ENCODE measurements around the gene CCL11. TPM values are rescaled to one million over a fixed set of nuclear protein-coding genes. Genes with fewer than 3 reads are reported as not detected.

CCL11 gene
- total and polyA plus RNA-seq, 4 donors: not detected

DNA sequence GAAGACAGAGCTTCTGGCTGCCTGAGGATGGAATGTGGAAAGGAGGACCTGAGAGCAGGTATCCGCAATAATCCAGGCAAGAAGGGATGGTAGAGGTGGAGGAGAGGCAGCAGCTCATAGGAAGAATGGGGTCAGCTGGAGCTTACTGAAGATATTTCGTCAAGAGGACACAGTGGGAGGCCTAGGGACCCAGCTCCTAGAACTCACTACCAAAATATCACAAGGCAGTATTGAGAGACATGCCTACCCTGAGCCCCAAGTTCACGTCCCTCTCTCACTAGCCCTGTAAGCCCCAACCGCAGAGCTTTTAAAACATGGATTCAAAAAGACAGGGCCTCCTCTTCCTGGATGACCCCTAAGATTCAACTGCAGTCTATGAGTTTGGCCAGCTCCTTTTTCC lies 19.5 kb downstream of the CCL11 start:
- H3K27me3 ChIP-seq (ENCODE audit: control insufficient read depth in 4 of 4, insufficient read depth in 4 of 4, low read length in 3 of 4): no peaks in the 10 kb centered on the region
- 91% methylated on average over 4 of the region's 4 CpGs for WGBS

DNA sequence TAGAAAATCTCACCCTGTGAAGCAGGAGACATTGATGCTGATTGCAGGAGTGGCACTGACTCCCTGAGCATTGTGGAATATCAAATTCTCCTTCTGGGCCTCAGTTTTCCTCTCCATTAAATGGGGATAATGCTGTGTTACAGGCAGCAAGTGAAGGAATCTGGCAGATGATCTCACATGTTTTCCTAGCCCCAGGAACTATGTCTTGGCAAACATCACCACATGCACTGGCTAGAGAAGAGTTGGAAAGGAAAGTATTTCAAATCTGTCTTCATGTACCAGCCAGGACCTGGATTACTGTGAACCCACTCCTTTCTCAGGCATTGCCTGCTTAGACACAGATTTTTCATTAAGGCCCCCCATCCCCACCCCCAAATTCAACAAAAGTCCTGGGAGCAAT lies 20.1 kb downstream of the CCL11 start:
- no peak for DNase-seq (ENCODE audit: low spot score)
- Histone ChIP-seq H3K9ac (ENCODE audit: low read depth in 1 of 2, low read length in 2 of 2) (no peak overlapping the region), H3K9me3 (ENCODE audit: control insufficient read depth in 4 of 4, low read length in 3 of 4) (no peaks in the 10 kb centered on the region), H3K27me3 (ENCODE audit: control insufficient read depth in 4 of 4, insufficient read depth in 4 of 4, low read length in 3 of 4) (no peaks in the 10 kb centered on the region), H3K4me1 (ENCODE audit: control insufficient read depth in 4 of 4, insufficient read depth in 4 of 4, low read length in 3 of 4) (no peaks in the 10 kb centered on the region), H3K27ac (ENCODE audit: low read depth in 1 of 2, low read length in 2 of 2) (no peak overlapping the region), H3K4me3 (ENCODE audit: low read depth in 1 of 3, low read length in 3 of 3) (no peak overlapping the region), H3K36me3 (ENCODE audit: control insufficient read depth in 4 of 4, insufficient read depth in 3 of 4, low read depth in 1 of 4, low read length in 3 of 4) (no peaks in the 10 kb centered on the region)
- TF ChIP-seq, protein P1, sequence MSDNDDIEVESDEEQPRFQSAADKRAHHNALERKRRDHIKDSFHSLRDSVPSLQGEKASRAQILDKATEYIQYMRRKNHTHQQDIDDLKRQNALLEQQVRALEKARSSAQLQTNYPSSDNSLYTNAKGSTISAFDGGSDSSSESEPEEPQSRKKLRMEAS (IDR thresholded peaks at IDR 0.05): no peak
- TF ChIP-seq HNF4A (conservative IDR thresholded peaks at IDR 0.05): no peak
- no peak for TF ChIP-seq FOXA1 (IDR thresholded peaks at IDR 0.05)
- TF ChIP-seq, protein P2, sequence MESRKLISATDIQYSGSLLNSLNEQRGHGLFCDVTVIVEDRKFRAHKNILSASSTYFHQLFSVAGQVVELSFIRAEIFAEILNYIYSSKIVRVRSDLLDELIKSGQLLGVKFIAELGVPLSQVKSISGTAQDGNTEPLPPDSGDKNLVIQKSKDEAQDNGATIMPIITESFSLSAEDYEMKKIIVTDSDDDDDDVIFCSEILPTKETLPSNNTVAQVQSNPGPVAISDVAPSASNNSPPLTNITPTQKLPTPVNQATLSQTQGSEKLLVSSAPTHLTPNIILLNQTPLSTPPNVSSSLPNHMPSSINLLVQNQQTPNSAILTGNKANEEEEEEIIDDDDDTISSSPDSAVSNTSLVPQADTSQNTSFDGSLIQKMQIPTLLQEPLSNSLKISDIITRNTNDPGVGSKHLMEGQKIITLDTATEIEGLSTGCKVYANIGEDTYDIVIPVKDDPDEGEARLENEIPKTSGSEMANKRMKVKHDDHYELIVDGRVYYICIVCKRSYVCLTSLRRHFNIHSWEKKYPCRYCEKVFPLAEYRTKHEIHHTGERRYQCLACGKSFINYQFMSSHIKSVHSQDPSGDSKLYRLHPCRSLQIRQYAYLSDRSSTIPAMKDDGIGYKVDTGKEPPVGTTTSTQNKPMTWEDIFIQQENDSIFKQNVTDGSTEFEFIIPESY (IDR thresholded peaks at IDR 0.05): no peak
- TF ChIP-seq, protein P3, sequence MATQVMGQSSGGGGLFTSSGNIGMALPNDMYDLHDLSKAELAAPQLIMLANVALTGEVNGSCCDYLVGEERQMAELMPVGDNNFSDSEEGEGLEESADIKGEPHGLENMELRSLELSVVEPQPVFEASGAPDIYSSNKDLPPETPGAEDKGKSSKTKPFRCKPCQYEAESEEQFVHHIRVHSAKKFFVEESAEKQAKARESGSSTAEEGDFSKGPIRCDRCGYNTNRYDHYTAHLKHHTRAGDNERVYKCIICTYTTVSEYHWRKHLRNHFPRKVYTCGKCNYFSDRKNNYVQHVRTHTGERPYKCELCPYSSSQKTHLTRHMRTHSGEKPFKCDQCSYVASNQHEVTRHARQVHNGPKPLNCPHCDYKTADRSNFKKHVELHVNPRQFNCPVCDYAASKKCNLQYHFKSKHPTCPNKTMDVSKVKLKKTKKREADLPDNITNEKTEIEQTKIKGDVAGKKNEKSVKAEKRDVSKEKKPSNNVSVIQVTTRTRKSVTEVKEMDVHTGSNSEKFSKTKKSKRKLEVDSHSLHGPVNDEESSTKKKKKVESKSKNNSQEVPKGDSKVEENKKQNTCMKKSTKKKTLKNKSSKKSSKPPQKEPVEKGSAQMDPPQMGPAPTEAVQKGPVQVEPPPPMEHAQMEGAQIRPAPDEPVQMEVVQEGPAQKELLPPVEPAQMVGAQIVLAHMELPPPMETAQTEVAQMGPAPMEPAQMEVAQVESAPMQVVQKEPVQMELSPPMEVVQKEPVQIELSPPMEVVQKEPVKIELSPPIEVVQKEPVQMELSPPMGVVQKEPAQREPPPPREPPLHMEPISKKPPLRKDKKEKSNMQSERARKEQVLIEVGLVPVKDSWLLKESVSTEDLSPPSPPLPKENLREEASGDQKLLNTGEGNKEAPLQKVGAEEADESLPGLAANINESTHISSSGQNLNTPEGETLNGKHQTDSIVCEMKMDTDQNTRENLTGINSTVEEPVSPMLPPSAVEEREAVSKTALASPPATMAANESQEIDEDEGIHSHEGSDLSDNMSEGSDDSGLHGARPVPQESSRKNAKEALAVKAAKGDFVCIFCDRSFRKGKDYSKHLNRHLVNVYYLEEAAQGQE (IDR thresholded peaks at IDR 0.05): no peak
- no peak for TF ChIP-seq RXRA (IDR thresholded peaks at IDR 0.05)

More for the DNA sequence above, 19.5 kb downstream of the CCL11 start:
- no peaks in the 10 kb centered on the region for H3K4me1 ChIP-seq (ENCODE audit: control insufficient read depth in 4 of 4, insufficient read depth in 4 of 4, low read length in 3 of 4)
- TF ChIP-seq RAD21 (IDR thresholded peaks at IDR 0.05) (no peak), HNF4A (conservative IDR thresholded peaks at IDR 0.05) (no peak), NR2F2 (IDR thresholded peaks at IDR 0.05) (no peak), RXRA (IDR thresholded peaks at IDR 0.05) (no peak), FOXA1 (IDR thresholded peaks at IDR 0.05) (no peak), TAF1 (conservative IDR thresholded peaks at IDR 0.05) (no peak), JUND (IDR thresholded peaks at IDR 0.05) (no peak), HNF4G (IDR thresholded peaks at IDR 0.05) (no peak), YY1 (IDR thresholded peaks at IDR 0.05) (no peak), SP1 (IDR thresholded peaks at IDR 0.05) (no peak), GABPA (IDR thresholded peaks at IDR 0.05 in 1 of 2, conservative IDR thresholded peaks at IDR 0.05 in 1 of 2) (no peak), FOXA2 (IDR thresholded peaks at IDR 0.05) (no peak)
- TF ChIP-seq, protein P4, sequence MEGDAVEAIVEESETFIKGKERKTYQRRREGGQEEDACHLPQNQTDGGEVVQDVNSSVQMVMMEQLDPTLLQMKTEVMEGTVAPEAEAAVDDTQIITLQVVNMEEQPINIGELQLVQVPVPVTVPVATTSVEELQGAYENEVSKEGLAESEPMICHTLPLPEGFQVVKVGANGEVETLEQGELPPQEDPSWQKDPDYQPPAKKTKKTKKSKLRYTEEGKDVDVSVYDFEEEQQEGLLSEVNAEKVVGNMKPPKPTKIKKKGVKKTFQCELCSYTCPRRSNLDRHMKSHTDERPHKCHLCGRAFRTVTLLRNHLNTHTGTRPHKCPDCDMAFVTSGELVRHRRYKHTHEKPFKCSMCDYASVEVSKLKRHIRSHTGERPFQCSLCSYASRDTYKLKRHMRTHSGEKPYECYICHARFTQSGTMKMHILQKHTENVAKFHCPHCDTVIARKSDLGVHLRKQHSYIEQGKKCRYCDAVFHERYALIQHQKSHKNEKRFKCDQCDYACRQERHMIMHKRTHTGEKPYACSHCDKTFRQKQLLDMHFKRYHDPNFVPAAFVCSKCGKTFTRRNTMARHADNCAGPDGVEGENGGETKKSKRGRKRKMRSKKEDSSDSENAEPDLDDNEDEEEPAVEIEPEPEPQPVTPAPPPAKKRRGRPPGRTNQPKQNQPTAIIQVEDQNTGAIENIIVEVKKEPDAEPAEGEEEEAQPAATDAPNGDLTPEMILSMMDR (IDR thresholded peaks at IDR 0.05; ENCODE audit: low read depth, low read length, missing input control): no peak
- TF ChIP-seq, protein P1 (IDR thresholded peaks at IDR 0.05): no peak
- TF ChIP-seq, protein P2 (IDR thresholded peaks at IDR 0.05): no peak
- TF ChIP-seq, protein P3 (IDR thresholded peaks at IDR 0.05): no peak
- TF ChIP-seq, protein P5, sequence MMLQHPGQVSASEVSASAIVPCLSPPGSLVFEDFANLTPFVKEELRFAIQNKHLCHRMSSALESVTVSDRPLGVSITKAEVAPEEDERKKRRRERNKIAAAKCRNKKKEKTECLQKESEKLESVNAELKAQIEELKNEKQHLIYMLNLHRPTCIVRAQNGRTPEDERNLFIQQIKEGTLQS (IDR thresholded peaks at IDR 0.05): no peak
- H3K9me3 ChIP-seq (ENCODE audit: control insufficient read depth in 4 of 4, low read length in 3 of 4): no peaks in the 10 kb centered on the region
- H3K4me3 ChIP-seq (ENCODE audit: low read depth in 1 of 3, low read length in 3 of 3): no peak overlapping the region
- H3K9ac ChIP-seq (ENCODE audit: low read depth in 1 of 2, low read length in 2 of 2): no peak overlapping the region
- no peaks in the 10 kb centered on the region for H3K36me3 ChIP-seq (ENCODE audit: control insufficient read depth in 4 of 4, insufficient read depth in 3 of 4, low read depth in 1 of 4, low read length in 3 of 4)
- no peak for DNase-seq (ENCODE audit: low spot score)
- no peak overlapping the region for H3K27ac ChIP-seq (ENCODE audit: low read depth in 1 of 2, low read length in 2 of 2)

Measured in liver (tissue), 9 donors.